Stimulated activated CD4-positive, alpha-beta T cell treated with anti-CD3 and anti-CD28 coated beads, Interleukin-1b, Interleukin-23, amount 100 ng/mL, for 48 hours (primary cell): ENCODE measurements around the gene NEK7.
"Not testable (repeated sequence)": the region's sequence is repeated elsewhere in the genome, so short reads cannot be mapped to it uniquely, and the experiment has no call there.

ENCODE experiments used
- DNase-seq: peaks from one replicate; pipeline ENCODE4 v3.0.0-alpha.2; 2020

NEK7 gene

GRCh38 chr1:198212126-198212525 lies 55.3 kb downstream of the NEK7 start:
- no peak for DNase-seq

GRCh38 chr1:198212675-198213074 lies 55.9 kb downstream of the NEK7 start:
- DNase-seq: no peak

GRCh38 chr1:198214924-198215323 lies 58.1 kb downstream of the NEK7 start:
- no peak for DNase-seq

GRCh38 chr1:198220428-198220827 lies 63.6 kb downstream of the NEK7 start:
- DNase-seq: no peak

GRCh38 chr1:198227010-198227409 lies 70.2 kb downstream of the NEK7 start:
- not testable (repeated sequence) for DNase-seq

GRCh38 chr1:198227454-198227853 lies 70.7 kb downstream of the NEK7 start:
- not testable (repeated sequence) for DNase-seq

GRCh38 chr1:198228925-198229324 lies 72.1 kb downstream of the NEK7 start:
- no peak for DNase-seq

- no peak for DNase-seq
Measured at GRCh38 chr1:198231779-198232178, 75.0 kb downstream of the NEK7 start.

GRCh38 chr1:198232378-198232777 lies 75.6 kb downstream of the NEK7 start:
- DNase-seq: no peak

- DNase-seq: no peak
Measured at GRCh38 chr1:198232940-198233675, 76.3 kb downstream of the NEK7 start.

- no peak for DNase-seq
Measured at GRCh38 chr1:198234520-198235251, 77.9 kb downstream of the NEK7 start.

GRCh38 chr1:198238121-198238520 lies 81.3 kb downstream of the NEK7 start:
- DNase-seq: no peak

GRCh38 chr1:198241553-198241952 lies 84.8 kb downstream of the NEK7 start:
- no peak for DNase-seq

- no peak for DNase-seq
Measured at GRCh38 chr1:198244772-198245171, 88.0 kb downstream of the NEK7 start.

- no peak for DNase-seq
Measured at GRCh38 chr1:198245379-198245778, 88.6 kb downstream of the NEK7 start.

- DNase-seq: no peak
Measured at GRCh38 chr1:198246337-198246736, 89.5 kb downstream of the NEK7 start.

- DNase-seq: no peak
Measured at GRCh38 chr1:198253259-198253658, 96.5 kb downstream of the NEK7 start.

GRCh38 chr1:198253668-198254067 lies 96.9 kb downstream of the NEK7 start:
- DNase-seq: no peak

GRCh38 chr1:198254521-198254920 lies 97.7 kb downstream of the NEK7 start:
- no peak for DNase-seq

GRCh38 chr1:198254948-198255347 lies 98.2 kb downstream of the NEK7 start:
- no peak for DNase-seq

- no peak for DNase-seq
Measured at GRCh38 chr1:198255784-198256183, 99.0 kb downstream of the NEK7 start.

- no peak for DNase-seq
Measured at GRCh38 chr1:198258491-198258890, 101.7 kb downstream of the NEK7 start.

- no peak for DNase-seq
Measured at GRCh38 chr1:198259333-198260074, 102.7 kb downstream of the NEK7 start.

GRCh38 chr1:198261886-198262285 lies 105.1 kb downstream of the NEK7 start:
- no peak for DNase-seq
